Liver (tissue), 9 donors: ENCODE data around the gene LYRM2. TPM values are rescaled to one million over a fixed set of nuclear protein-coding genes. Genes with fewer than 3 reads are reported as not detected.

Source experiments
- DNase-seq: peaks from one replicate; pipeline ENCODE4 v3.0.0-alpha.2; 2017; ENCODE audit warnings: low spot score
- H3K27ac ChIP-seq, 2 donors: one replicate each; pipeline ENCODE4 v1.7.0; 2013; ENCODE audit warnings: inconsistent platforms in 2 of 2, low read length in 2 of 2, control low read depth in 1 of 2, low read depth in 1 of 2, mild to moderate bottlenecking in 1 of 2
- H3K27me3 ChIP-seq, 4 donors: one replicate each; pipeline versions ENCODE4 v1.6.1 to v1.7.0; 2013; ENCODE audit warnings: low read length in 3 of 4, inconsistent platforms in 1 of 4, mild to moderate bottlenecking in 1 of 4, moderate library complexity in 1 of 4; ENCODE audit not compliant: control insufficient read depth in 4 of 4, insufficient read depth in 4 of 4
- H3K36me3 ChIP-seq, 4 donors: one replicate each; pipeline versions ENCODE4 v1.6.1 to v1.7.0; 2013; ENCODE audit warnings: low read length in 3 of 4, mild to moderate bottlenecking in 3 of 4, low read depth in 1 of 4, moderate library complexity in 1 of 4; ENCODE audit not compliant: control insufficient read depth in 4 of 4, insufficient read depth in 3 of 4
- H3K4me1 ChIP-seq, 4 donors: one replicate each; pipeline versions ENCODE4 v1.6.1 to v1.7.0; 2013; ENCODE audit warnings: low read length in 3 of 4, mild to moderate bottlenecking in 3 of 4, moderate library complexity in 1 of 4; ENCODE audit not compliant: control insufficient read depth in 4 of 4, insufficient read depth in 4 of 4
- H3K4me3 ChIP-seq, 3 donors: one replicate each; pipeline versions ENCODE4 v1.6.1 to v1.7.0; 2013; ENCODE audit warnings: low read length in 3 of 3, control low read depth in 1 of 3, low read depth in 1 of 3, mild to moderate bottlenecking in 1 of 3
- H3K9ac ChIP-seq, 2 donors: one replicate each; pipeline ENCODE4 v1.7.0; 2013; ENCODE audit warnings: low read length in 2 of 2, mild to moderate bottlenecking in 2 of 2, moderate library complexity in 2 of 2, control low read depth in 1 of 2, low read depth in 1 of 2
- H3K9me3 ChIP-seq, 4 donors: one replicate each; pipeline versions ENCODE4 v1.6.1 to v1.7.0; 2013; ENCODE audit warnings: low read length in 3 of 4; ENCODE audit not compliant: control insufficient read depth in 4 of 4
- ATF3 ChIP-seq: IDR thresholded peaks from 2 replicates; pipeline ENCODE4 v1.6.1; 2016; ENCODE audit warnings: antibody characterized with exemption
- CTCF ChIP-seq: fragments of 150-350 bp; IDR thresholded peaks from 2 replicates; pipeline ENCODE4 v1.5.1; 2017; ENCODE audit warnings: improper control_type of control experiment, low read depth, low read length; ENCODE audit not compliant: missing input control
- EGR1 ChIP-seq, 2 donors: IDR thresholded peaks; 2 replicates each; pipeline ENCODE4 v1.6.1; 2016 to 2018; ENCODE audit warnings: antibody characterized with exemption in 2 of 2, low read depth in 2 of 2
- FOXA1 ChIP-seq: IDR thresholded peaks from 2 replicates; pipeline ENCODE4 v1.6.1; 2016; ENCODE audit warnings: antibody characterized with exemption
- FOXA2 ChIP-seq: IDR thresholded peaks from 2 replicates; pipeline ENCODE4 v1.6.1; 2016; ENCODE audit warnings: antibody characterized with exemption
- GABPA ChIP-seq, 2 donors: IDR thresholded peaks in 1 of 2; conservative IDR thresholded peaks in 1 of 2; 2 replicates each; pipeline ENCODE4 v1.6.1; 2016; ENCODE audit warnings: antibody characterized with exemption in 2 of 2, mild to moderate bottlenecking in 1 of 2, moderate library complexity in 1 of 2
- HNF4A ChIP-seq, 2 donors: conservative IDR thresholded peaks; 2 replicates each; pipeline ENCODE4 v1.6.1; 2016; ENCODE audit warnings: antibody characterized with exemption in 2 of 2, mild to moderate bottlenecking in 2 of 2
- HNF4G ChIP-seq: IDR thresholded peaks from 2 replicates; pipeline ENCODE4 v1.6.1; 2016; ENCODE audit warnings: antibody characterized with exemption
- JUND ChIP-seq, 2 donors: IDR thresholded peaks; 2 replicates each; pipeline ENCODE4 v1.6.1; 2016; ENCODE audit warnings: antibody characterized with exemption in 2 of 2
- MAX ChIP-seq: IDR thresholded peaks from 2 replicates; pipeline ENCODE4 v1.6.1; 2016; ENCODE audit warnings: antibody characterized with exemption
- NR2F2 ChIP-seq: IDR thresholded peaks from 2 replicates; pipeline ENCODE4 v1.6.1; 2016; ENCODE audit warnings: antibody characterized with exemption
- RAD21 ChIP-seq, 2 donors: IDR thresholded peaks; 2 replicates each; pipeline ENCODE4 v1.6.1; 2016; ENCODE audit warnings: antibody characterized with exemption in 2 of 2, mild to moderate bottlenecking in 2 of 2
- REST ChIP-seq: IDR thresholded peaks from 2 replicates; pipeline ENCODE4 v1.6.1; 2016; ENCODE audit warnings: antibody characterized with exemption, mild to moderate bottlenecking
- RXRA ChIP-seq, 2 donors: IDR thresholded peaks; 2 replicates each; pipeline ENCODE4 v1.6.1; 2017 to 2018; ENCODE audit warnings: antibody characterized with exemption in 2 of 2, mild to moderate bottlenecking in 1 of 2
- SP1 ChIP-seq: IDR thresholded peaks from 2 replicates; pipeline ENCODE4 v1.6.1; 2018; ENCODE audit warnings: antibody characterized with exemption, mild to moderate bottlenecking
- TAF1 ChIP-seq: conservative IDR thresholded peaks from 2 replicates; pipeline ENCODE4 v1.6.1; 2016; ENCODE audit warnings: antibody characterized with exemption, mild to moderate bottlenecking
- YY1 ChIP-seq: IDR thresholded peaks from 2 replicates; pipeline ENCODE4 v1.6.1; 2016; ENCODE audit warnings: antibody characterized with exemption, mild to moderate bottlenecking
- ZBTB33 ChIP-seq: IDR thresholded peaks from 2 replicates; pipeline ENCODE4 v1.6.1; 2016; ENCODE audit warnings: antibody characterized with exemption
- WGBS: extraction: QIAGEN DNeasy Blood & Tissue Kit; methylation state at CpG from one replicate; pipeline ENCODE4 v1.1.7; 2013; 5-methylcytosine and 5-hydroxymethylcytosine counted together
- polyA plus RNA-seq, 2 donors: library from polyadenylated mRNA; stranded (reverse) in 1 of 2; unstranded in 1 of 2; fragments of 200-250 nt in 1 of 2; fragments of >200 nt in 1 of 2; fragmentation: Nextera tagmentation in 1 of 2; extraction: Ambion mirVana in 1 of 2; gene quantifications; one replicate each; pipeline versions ENCODE4 v1.2.1 to v1.2.3, GENCODE V29; 2013 to 2015
- total RNA-seq, 2 donors: library from RNA; depleted of rRNA; stranded (reverse); fragments of >200 nt; gene quantifications; one replicate each; pipeline ENCODE4 v1.2.3, GENCODE V29; 2014
- donor health status: healthy.
- donor health status: healthy.
- donor health status: healthy.
- donor health status: healthy.
- donor health status: healthy.

The LYRM2 gene
- total and polyA plus RNA-seq, 4 donors = 8.9 to 34.7 (median 12.4) TPM

- TF ChIP-seq CTCF = no peak
These were observed 8.1 kb downstream of the LYRM2 start (continued) for GRCh38 chr6:89630488-89630887.

- H3K27ac ChIP-seq = no peak overlapping the region
- peaks cover 0 to 13% (median 6%) of the 10 kb centered on the region in 4 donors for H3K36me3 ChIP-seq
- H3K27me3 ChIP-seq = no peaks in the 10 kb centered on the region
- no peak overlapping the region for H3K9ac ChIP-seq
- no peak for TF ChIP-seq REST
- TF ChIP-seq YY1 = no peak
- no peak for TF ChIP-seq NR2F2
- no peak for TF ChIP-seq FOXA2
- TF ChIP-seq SP1 = no peak
- no peak for TF ChIP-seq GABPA (IDR thresholded peaks at IDR 0.05 in 1 of 2, conservative IDR thresholded peaks at IDR 0.05 in 1 of 2)
- no peak for TF ChIP-seq RXRA (IDR thresholded peaks at IDR 0.05)
- TF ChIP-seq EGR1 (IDR thresholded peaks at IDR 0.05; ENCODE audit: low read depth in 2 of 2) = no peak
- no peak for TF ChIP-seq MAX
- no peak for TF ChIP-seq JUND (IDR thresholded peaks at IDR 0.05)
- no peak for TF ChIP-seq ZBTB33
- TF ChIP-seq RAD21 (IDR thresholded peaks at IDR 0.05) = no peak
- no peak for TF ChIP-seq FOXA1
- no peak for TF ChIP-seq TAF1
- TF ChIP-seq CTCF = no peak
- TF ChIP-seq HNF4G = no peak
- TF ChIP-seq HNF4A (conservative IDR thresholded peaks at IDR 0.05) = no peak
- TF ChIP-seq ATF3 = no peak
- WGBS = 97% methylated on average over 8 of the region's 8 CpGs
- DNase-seq = no peak
- H3K9me3 ChIP-seq = no peaks in the 10 kb centered on the region
- no peak overlapping the region for H3K4me3 ChIP-seq
- no peaks in the 10 kb centered on the region for H3K4me1 ChIP-seq
These were observed 14.8 kb downstream of the LYRM2 start for GRCh38 chr6:89623749-89624148.
